Neural cell (in vitro differentiated cells): ENCODE measurements around the gene TMEM201. TPM values are rescaled to one million over a fixed set of nuclear protein-coding genes. Genes with fewer than 3 reads are reported as not detected.

Experiments
- H2AFZ ChIP-seq: fragments of 200-600, 300-800 bp; sonication (generic), shearing (Covaris generic); 2 replicates; pipeline ENCODE4 v1.6.0; 2014; ENCODE audit warnings: low read depth, mild to moderate bottlenecking, antibody characterized with exemption, low read length, moderate library complexity
- H3F3A ChIP-seq: fragments of 200-600 bp; shearing (Covaris generic); 2 replicates; pipeline ENCODE4 v1.6.1; 2016; ENCODE audit warnings: mild to moderate bottlenecking, moderate library complexity, mixed read lengths, antibody characterized with exemption, low read length; ENCODE audit not compliant: insufficient read depth, poor library complexity, severe bottlenecking
- H3K27ac ChIP-seq: fragments of 200-600, 300-800 bp; sonication (generic), shearing (Covaris generic); 2 replicates; pipeline ENCODE4 v1.5.1; 2014; ENCODE audit warnings: mild to moderate bottlenecking, low read length, moderate library complexity
- H3K27me3 ChIP-seq: fragments of 300-800, 200-600 bp; sonication (generic), shearing (Covaris generic); 2 replicates; pipeline ENCODE4 v1.6.0; 2014; ENCODE audit warnings: mild to moderate bottlenecking, low read depth, low read length, moderate library complexity; ENCODE audit not compliant: insufficient read depth
- H3K36me3 ChIP-seq: fragments of 300-800, 200-600 bp; sonication (generic), shearing (Covaris generic); 2 replicates; pipeline ENCODE4 v1.5.1; 2014; ENCODE audit warnings: mild to moderate bottlenecking, antibody characterized with exemption, low read length, moderate library complexity; ENCODE audit not compliant: insufficient read depth
- H3K4me2 ChIP-seq: fragments of 300-800, 200-600 bp; sonication (generic), shearing (Covaris generic); 2 replicates; pipeline ENCODE4 v1.6.0; 2014; ENCODE audit warnings: mild to moderate bottlenecking, low read length
- H3K4me3 ChIP-seq: fragments of 300-800, 200-600 bp; sonication (generic), shearing (Covaris generic); 2 replicates; pipeline ENCODE4 v1.5.1; 2014; ENCODE audit warnings: mild to moderate bottlenecking, low read length, moderate library complexity
- H3K79me2 ChIP-seq: fragments of 200-600 bp; shearing (Covaris generic); replicated peaks from 2 replicates; pipeline ENCODE4 v1.6.0; 2014; ENCODE audit warnings: mild to moderate bottlenecking, low read length, moderate library complexity; ENCODE audit not compliant: insufficient read depth
- H3K9ac ChIP-seq: fragments of 300-800, 200-600 bp; sonication (generic), shearing (Covaris generic); 2 replicates; pipeline ENCODE4 v1.6.1; 2016; ENCODE audit warnings: mild to moderate bottlenecking, low read length, mixed read lengths
- H3K9me2 ChIP-seq: fragments of 200-600 bp; shearing (Covaris generic); 2 replicates; pipeline ENCODE4 v1.6.1; 2016; ENCODE audit warnings: mild to moderate bottlenecking, low read length, mixed read lengths; ENCODE audit not compliant: insufficient read depth
- H3K9me3 ChIP-seq: fragments of 200-600, 300-800 bp; sonication (generic), shearing (Covaris generic); 2 replicates; pipeline ENCODE4 v1.6.1; 2016; ENCODE audit warnings: mild to moderate bottlenecking, mixed run types, low read length, moderate library complexity, mixed read lengths
- H4K20me1 ChIP-seq: fragments of 200-600 bp; shearing (Covaris generic); 2 replicates; pipeline ENCODE4 v1.6.1; 2016; ENCODE audit warnings: mild to moderate bottlenecking, mixed run types; ENCODE audit not compliant: insufficient read depth
- CTCF ChIP-seq: fragments of 450-650 bp; IDR thresholded peaks from 2 replicates; pipeline ENCODE4 v1.5.1; 2014; ENCODE audit warnings: antibody characterized with exemption, mild to moderate bottlenecking, moderate library complexity; ENCODE audit not compliant: poor library complexity, severe bottlenecking
- EP300 ChIP-seq: fragments of 450-650 bp; conservative IDR thresholded peaks from 2 replicates; pipeline ENCODE4 v1.6.1; 2014; ENCODE audit warnings: antibody characterized with exemption, mild to moderate bottlenecking, moderate library complexity; ENCODE audit not compliant: poor library complexity, severe bottlenecking
- EZH2 ChIP-seq: fragments of 200-600, 300-800 bp; shearing (Covaris generic), sonication (generic); IDR thresholded peaks from 2 replicates; pipeline ENCODE4 v1.6.1; 2014; ENCODE audit warnings: antibody characterized with exemption, low read length, borderline replicate concordance, mild to moderate bottlenecking; ENCODE audit not compliant: insufficient read depth, poor library complexity, severe bottlenecking
- MXI1 ChIP-seq: fragments of 450-650 bp; conservative IDR thresholded peaks from 2 replicates; pipeline ENCODE4 v1.6.1; 2014; ENCODE audit warnings: antibody characterized with exemption, mild to moderate bottlenecking; ENCODE audit not compliant: poor library complexity, severe bottlenecking
- POLR2AphosphoS5 ChIP-seq: IDR thresholded peaks from 2 replicates; pipeline ENCODE4 v1.6.1; 2012
- RAD21 ChIP-seq: fragments of 450-650 bp; conservative IDR thresholded peaks from 2 replicates; pipeline ENCODE4 v1.6.1; 2014; ENCODE audit warnings: antibody characterized with exemption, mild to moderate bottlenecking, moderate library complexity
- REST ChIP-seq: IDR thresholded peaks from 2 replicates; pipeline ENCODE4 v1.6.1; 2012; ENCODE audit warnings: borderline replicate concordance
- SMC3 ChIP-seq: fragments of 450-650 bp; conservative IDR thresholded peaks from 2 replicates; pipeline ENCODE4 v1.6.1; 2014; ENCODE audit warnings: antibody characterized with exemption, mild to moderate bottlenecking, moderate library complexity; ENCODE audit not compliant: poor library complexity
- TAF1 ChIP-seq: IDR thresholded peaks from 2 replicates; pipeline ENCODE4 v1.6.1; 2012; ENCODE audit warnings: low read depth
- polyA plus RNA-seq: library from polyadenylated mRNA; depleted of rRNA; stranded (reverse); fragments of >200 nt; gene quantifications from 2 replicates; pipeline ENCODE4 v1.2.3, GENCODE V29; 2014

The TMEM201 gene
- polyA plus RNA-seq, 1 donor from 2014 or later = 7.3 TPM

GRCh38 chr1:9604836-9605235, 16.1 kb downstream of the TMEM201 start:
- Histone ChIP-seq H3K4me2 (no peak overlapping the region), H3K9me3 (no peaks in the 10 kb centered on the region), H2AFZ (no peak overlapping the region), H3K27ac (no peak overlapping the region), H4K20me1 (no peaks in the 10 kb centered on the region), H3K36me3 (no peaks in the 10 kb centered on the region), H3K9ac (no peak overlapping the region), H3K9me2 (no peaks in the 10 kb centered on the region), H3F3A (no peaks in the 10 kb centered on the region), H3K4me3 (no peak overlapping the region), H3K79me2 (no peaks in the 10 kb centered on the region), H3K27me3 (no peaks in the 10 kb centered on the region)
- TF ChIP-seq MXI1 (no peak), POLR2AphosphoS5 (no peak), TAF1 (no peak), CTCF (no peak), REST (no peak), RAD21 (no peak), EP300 (no peak), EZH2 (no peak), SMC3 (no peak)

GRCh38 chr1:9605946-9606455, 17.3 kb downstream of the TMEM201 start:
- Histone ChIP-seq H4K20me1 (no peaks in the 10 kb centered on the region), H3K9me2 (no peaks in the 10 kb centered on the region), H3K9ac (no peak overlapping the region), H3K79me2 (no peaks in the 10 kb centered on the region), H3K4me3 (no peak overlapping the region), H3F3A (no peaks in the 10 kb centered on the region), H3K27ac (no peak overlapping the region), H3K9me3 (no peaks in the 10 kb centered on the region), H3K36me3 (no peaks in the 10 kb centered on the region), H3K4me2 (no peak overlapping the region), H3K27me3 (no peaks in the 10 kb centered on the region), H2AFZ (no peak overlapping the region)
- TF ChIP-seq REST (no peak), SMC3 (no peak), EP300 (no peak), MXI1 (no peak), EZH2 (no peak), TAF1 (no peak), CTCF (no peak), POLR2AphosphoS5 (no peak), RAD21 (no peak)
